HUES48 (cell line): ENCODE results near the gene LENG1.
A peak's percentile ranks its signal among the peaks of the same experiment; 100 is the strongest.
"Not testable (repeated sequence)": the region's sequence is repeated elsewhere in the genome, so short reads cannot be mapped to it uniquely, and the experiment has no call there.

Experiments used
- H3K27ac ChIP-seq: one replicate; pipeline ENCODE4 v1.7.0; 2013; ENCODE audit warnings: low read depth, low read length, inconsistent platforms
- H3K27me3 ChIP-seq: 2 replicates; pipeline ENCODE4 v1.6.1; 2013; ENCODE audit warnings: mild to moderate bottlenecking, low read length; ENCODE audit not compliant: control insufficient read depth, insufficient read depth
- H3K36me3 ChIP-seq: 2 replicates; pipeline ENCODE4 v1.6.1; 2013; ENCODE audit warnings: low read length; ENCODE audit not compliant: control insufficient read depth, insufficient read depth
- H3K4me1 ChIP-seq: 2 replicates; pipeline ENCODE4 v1.6.1; 2013; ENCODE audit warnings: mild to moderate bottlenecking, low read length; ENCODE audit not compliant: control insufficient read depth, insufficient read depth
- H3K4me3 ChIP-seq: 2 replicates; pipeline ENCODE4 v1.5.1; 2013; ENCODE audit warnings: mild to moderate bottlenecking, low read depth, low read length
- H3K9ac ChIP-seq: 2 replicates; pipeline ENCODE4 v1.6.1; 2013; ENCODE audit warnings: mild to moderate bottlenecking, low read depth, low read length, moderate library complexity
- H3K9me3 ChIP-seq: 2 replicates; pipeline ENCODE4 v1.6.1; 2013; ENCODE audit warnings: low read length; ENCODE audit not compliant: control insufficient read depth, insufficient read depth

LENG1 gene

GRCh38 chr19:54201172-54201701 is 41.7 kb upstream of the LENG1 start:
- peaks cover 28% of the 10 kb centered on the region for H3K4me1 ChIP-seq

GRCh38 chr19:54199401-54199800 is 39.9 kb upstream of the LENG1 start:
- no peak overlapping the region for H3K4me3 ChIP-seq
- H3K9ac ChIP-seq, result no peak overlapping the region
- H3K27me3 ChIP-seq, result no peaks in the 10 kb centered on the region
- no peak overlapping the region for H3K27ac ChIP-seq
- H3K9me3 ChIP-seq, result no peaks in the 10 kb centered on the region
- H3K4me1 ChIP-seq, result peaks cover 18% of the 10 kb centered on the region
- peaks cover 55% of the 10 kb centered on the region for H3K36me3 ChIP-seq

More at GRCh38 chr19:54201172-54201701, 41.7 kb upstream of the LENG1 start:
- H3K27ac ChIP-seq, result peak overlapping the region; percentile 95
- H3K9me3 ChIP-seq, result no peaks in the 10 kb centered on the region
- peaks cover 64% of the 10 kb centered on the region for H3K36me3 ChIP-seq
- H3K4me3 ChIP-seq, result peak overlapping the region; percentile 89
- peak overlapping the region; percentile 99 for H3K9ac ChIP-seq
- no peaks in the 10 kb centered on the region for H3K27me3 ChIP-seq

GRCh38 chr19:54197121-54197520 is 37.6 kb upstream of the LENG1 start:
- H3K27me3 ChIP-seq, result no peaks in the 10 kb centered on the region
- H3K36me3 ChIP-seq, result peaks cover 52% of the 10 kb centered on the region
- H3K4me1 ChIP-seq, result peaks cover 6% of the 10 kb centered on the region
- no peaks in the 10 kb centered on the region for H3K9me3 ChIP-seq
- no peak overlapping the region for H3K4me3 ChIP-seq
- no peak overlapping the region for H3K9ac ChIP-seq
- H3K27ac ChIP-seq, result no peak overlapping the region

- Histone ChIP-seq H3K9me3 (no peaks in the 10 kb centered on the region), H3K9ac (no peak overlapping the region), H3K4me1 (peaks cover 10% of the 10 kb centered on the region), H3K36me3 (peaks cover 47% of the 10 kb centered on the region), H3K27me3 (no peaks in the 10 kb centered on the region), H3K4me3 (no peak overlapping the region), H3K27ac (no peak overlapping the region)
Measured at GRCh38 chr19:54196536-54196935, 37.0 kb upstream of the LENG1 start.

DNA sequence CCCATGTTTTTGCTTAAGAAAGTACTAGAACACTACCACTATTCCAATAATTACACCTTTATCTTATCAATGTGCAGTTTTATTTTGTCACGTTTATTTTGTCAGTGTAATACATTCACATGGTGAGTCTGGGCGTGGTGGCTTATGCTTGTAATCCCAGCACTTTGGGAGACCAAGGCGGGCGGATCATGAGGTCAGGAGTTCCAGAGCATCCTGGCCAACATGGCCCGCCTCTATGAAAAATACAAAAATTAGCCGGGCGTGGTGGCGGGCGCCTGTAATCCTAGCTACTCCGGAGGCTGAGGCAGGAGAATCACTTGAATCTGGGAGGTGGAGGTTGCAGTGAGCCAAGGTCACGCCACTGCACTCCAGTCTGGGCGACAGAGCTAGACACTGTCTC is 34.9 kb upstream of the LENG1 start:
- not testable (repeated sequence) for H3K9ac ChIP-seq, H3K27me3 ChIP-seq, H3K9me3 ChIP-seq, H3K4me1 ChIP-seq, H3K4me3 ChIP-seq, H3K27ac ChIP-seq
- peaks cover 40% of the 10 kb centered on the region for H3K36me3 ChIP-seq

DNA sequence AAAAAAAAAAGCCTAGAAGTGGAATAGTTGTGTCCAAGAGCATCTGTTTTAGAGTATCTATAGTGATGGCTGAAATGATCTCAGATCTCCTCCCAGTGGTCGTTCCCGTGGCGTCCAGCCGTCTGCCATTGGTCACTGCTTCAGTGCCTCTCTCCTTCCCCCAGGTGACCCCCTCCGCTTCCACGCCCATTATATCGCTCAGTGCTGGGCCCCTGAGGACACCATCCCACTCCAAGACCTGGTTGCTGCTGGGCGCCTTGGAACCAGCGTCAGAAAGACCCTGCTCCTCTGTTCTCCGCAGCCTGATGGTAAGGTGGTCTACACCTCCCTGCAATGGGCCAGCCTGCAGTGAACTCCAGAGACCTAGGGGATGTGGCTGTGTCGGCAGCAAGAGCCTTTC is 33.5 kb upstream of the LENG1 start:
- Histone ChIP-seq H3K27ac (no peak overlapping the region), H3K4me3 (no peak overlapping the region), H3K27me3 (no peaks in the 10 kb centered on the region), H3K36me3 (peaks cover 40% of the 10 kb centered on the region), H3K4me1 (peaks cover 14% of the 10 kb centered on the region), H3K9me3 (no peaks in the 10 kb centered on the region), H3K9ac (no peak overlapping the region)

DNA sequence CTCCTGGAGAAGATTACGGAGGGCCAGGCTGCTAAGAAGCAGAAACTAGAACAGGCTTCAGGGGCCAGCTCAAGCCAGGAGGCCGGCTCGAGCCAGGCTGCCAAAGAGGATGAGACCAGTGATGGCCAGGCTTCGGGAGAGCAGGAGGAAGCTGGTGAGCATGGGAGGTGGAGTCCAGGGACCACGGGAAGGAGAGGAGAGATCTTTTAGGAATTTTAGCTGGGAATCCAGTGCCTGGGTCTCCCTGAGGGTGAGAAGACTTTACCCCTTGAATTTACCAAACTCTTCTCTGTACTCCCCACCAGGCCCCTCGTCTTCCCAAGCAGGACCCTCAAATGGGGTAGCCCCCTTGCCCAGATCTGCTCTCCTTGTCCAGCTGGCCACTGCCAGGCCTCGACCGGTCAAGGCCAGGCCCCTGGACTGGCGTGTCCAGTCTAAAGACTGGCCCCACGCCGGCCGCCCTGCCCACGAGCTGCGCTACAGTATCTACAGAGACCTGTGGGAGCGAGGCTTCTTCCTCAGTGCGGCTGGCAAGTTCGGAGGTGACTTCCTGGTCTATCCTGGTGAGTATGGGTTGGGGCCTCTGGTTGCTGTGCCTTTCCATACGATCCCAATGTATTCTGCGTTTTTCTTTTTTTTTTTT is 32.4 kb upstream of the LENG1 start:
- Histone ChIP-seq H3K27ac (peak overlapping the region; percentile 99), H3K36me3 (peaks cover 41% of the 10 kb centered on the region), H3K4me3 (peak overlapping the region; percentile 100), H3K9ac (peak overlapping the region; percentile 65; the same call in 1 of the 2 replicates), H3K27me3 (no peaks in the 10 kb centered on the region), H3K9me3 (no peaks in the 10 kb centered on the region), H3K4me1 (peaks cover 15% of the 10 kb centered on the region)

GRCh38 chr19:54191011-54191810 is 31.7 kb upstream of the LENG1 start, which contains the start of gene TSEN34:
Gene TSEN34 (plus strand): TSS chr19:54191308. CDS start chr19:54191365, 57 bp downstream.
- no peaks in the 10 kb centered on the region for H3K9me3 ChIP-seq
- peak within 1 kb of the TSS; percentile 99 for H3K27ac ChIP-seq
- peak within 1 kb of the TSS; percentile 98 for H3K9ac ChIP-seq
- H3K27me3 ChIP-seq, result no peaks in the 10 kb centered on the region
- H3K36me3 ChIP-seq, result peaks cover 43% of the 10 kb centered on the region
- H3K4me3 ChIP-seq, result peak within 1 kb of the TSS; percentile 100
- H3K4me1 ChIP-seq, result peaks cover 15% of the 10 kb centered on the region

DNA sequence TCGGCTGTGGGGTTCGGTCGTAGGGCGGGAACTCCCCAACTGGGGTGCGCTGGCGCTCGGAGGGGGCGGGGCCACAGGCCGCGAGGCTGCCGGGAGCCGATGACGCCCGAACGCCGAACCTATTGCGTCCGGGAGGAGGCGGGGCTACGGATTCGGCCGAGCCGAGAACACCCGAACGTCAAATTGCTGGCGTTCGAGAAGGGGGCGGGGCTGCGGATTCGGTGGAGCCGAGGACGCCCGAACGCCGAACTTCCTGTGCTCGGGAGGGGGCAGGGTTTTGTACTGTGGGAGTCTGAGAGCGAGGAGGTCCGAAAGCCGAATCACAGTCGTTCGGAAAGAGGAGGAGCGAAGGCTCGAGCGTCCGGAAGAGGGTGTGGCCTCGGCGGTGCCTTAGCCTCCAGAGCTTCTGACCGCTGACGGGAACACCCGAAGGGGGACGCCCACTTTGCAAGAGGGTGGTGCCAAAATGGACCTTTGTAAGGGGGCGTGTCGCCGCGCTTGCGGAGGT is 31.0 kb upstream of the LENG1 start:
- Histone ChIP-seq H3K27me3 (no peaks in the 10 kb centered on the region), H3K9ac (peak overlapping the region; percentile 98), H3K4me3 (peak overlapping the region; percentile 100)

GRCh38 chr19:54189735-54190502 is 30.4 kb upstream of the LENG1 start:
- H3K9ac ChIP-seq, result peak overlapping the region; percentile 98
- H3K4me1 ChIP-seq, result peaks cover 15% of the 10 kb centered on the region
- peak overlapping the region; percentile 99 for H3K27ac ChIP-seq
- peaks cover 42% of the 10 kb centered on the region for H3K36me3 ChIP-seq
- H3K27me3 ChIP-seq, result no peaks in the 10 kb centered on the region
- no peaks in the 10 kb centered on the region for H3K9me3 ChIP-seq
- H3K4me3 ChIP-seq, result peak overlapping the region; percentile 100

More for the DNA sequence above, 31.0 kb upstream of the LENG1 start:
- Histone ChIP-seq H3K27ac (peak overlapping the region; percentile 99), H3K36me3 (peaks cover 43% of the 10 kb centered on the region), H3K4me1 (peaks cover 15% of the 10 kb centered on the region), H3K9me3 (no peaks in the 10 kb centered on the region)
